Stimulated activated memory B cell treated with anti-CD40 and anti-IgM and Interleukin-4, amounts not matched to agents 10 μg/mL and 1 μg/mL and 100 μg/mL, for 72 hours (primary cell): Measurements from ENCODE around the gene KRTAP20-3.
A peak's percentile ranks its signal among the peaks of the same experiment; 100 is the strongest.

Source experiments
- ATAC-seq: fragments of 150-1000 bp; cut with Tn5 transposase; 2 replicates; pipeline ENCODE4 v1.10.0; 2021
- H3K27ac Mint-ChIP-seq: one replicate; pipeline ENCODE4 v1.8.0; 2022; ENCODE audit warnings: mild to moderate bottlenecking, mixed read lengths
- H3K27me3 Mint-ChIP-seq: one replicate; pipeline ENCODE4 v1.8.0; 2022; ENCODE audit warnings: mixed read lengths
- H3K36me3 Mint-ChIP-seq: one replicate; pipeline ENCODE4 v1.8.0; 2022; ENCODE audit warnings: mixed read lengths
- H3K4me1 Mint-ChIP-seq: one replicate; pipeline ENCODE4 v1.8.0; 2022; ENCODE audit warnings: mixed read lengths
- H3K4me3 Mint-ChIP-seq: one replicate; pipeline ENCODE4 v1.8.0; 2022; ENCODE audit warnings: mild to moderate bottlenecking, moderate library complexity, mixed read lengths
- H3K9me3 Mint-ChIP-seq: one replicate; pipeline ENCODE4 v1.8.0; 2022; ENCODE audit warnings: mixed read lengths

KRTAP20-3 gene

GRCh38 chr21:30642564-30642963 is at the start of gene KRTAP20-3:
KRTAP20-3 (plus strand) TSS chr21:30642864.
- H3K9me3 Mint-ChIP-seq = peaks cover 12% of the 10 kb centered on the region
- no peak for ATAC-seq
- no peak within 1 kb of the TSS for H3K27ac Mint-ChIP-seq
- H3K4me1 Mint-ChIP-seq = no peaks in the 10 kb centered on the region
- no peaks in the 10 kb centered on the region for H3K27me3 Mint-ChIP-seq
- no peak within 1 kb of the TSS for H3K4me3 Mint-ChIP-seq
- H3K36me3 Mint-ChIP-seq = no peaks in the 10 kb centered on the region

- H3K4me1 Mint-ChIP-seq = no peaks in the 10 kb centered on the region
- no peak within 1 kb of the TSS for H3K27ac Mint-ChIP-seq
Observed at GRCh38 chr21:30598802-30599201, 43.9 kb upstream of the KRTAP20-3 start, which contains the start of gene KRTAP6-2. KRTAP6-2 (minus strand) TSS chr21:30598902; CDS start chr21:30598874, 28 bp downstream.

GRCh38 chr21:30600787-30601186 is 41.9 kb upstream of the KRTAP20-3 start, which contains the start of gene KRTAP22-1:
KRTAP22-1 (plus strand) TSS chr21:30601087.
- ATAC-seq = no peak
- no peaks in the 10 kb centered on the region for H3K36me3 Mint-ChIP-seq
- H3K4me3 Mint-ChIP-seq = no peak within 1 kb of the TSS
- no peak within 1 kb of the TSS for H3K27ac Mint-ChIP-seq
- H3K4me1 Mint-ChIP-seq = no peaks in the 10 kb centered on the region
- H3K9me3 Mint-ChIP-seq = peaks cover 7% of the 10 kb centered on the region
- no peaks in the 10 kb centered on the region for H3K27me3 Mint-ChIP-seq

More at GRCh38 chr21:30598802-30599201, 43.9 kb upstream of the KRTAP20-3 start, which contains the start of gene KRTAP6-2:
- H3K4me3 Mint-ChIP-seq = no peak within 1 kb of the TSS
- H3K27me3 Mint-ChIP-seq = no peaks in the 10 kb centered on the region
- no peak for ATAC-seq
- H3K36me3 Mint-ChIP-seq = no peaks in the 10 kb centered on the region
- peaks cover 7% of the 10 kb centered on the region for H3K9me3 Mint-ChIP-seq

- no peak overlapping the region for H3K27ac Mint-ChIP-seq
- no peaks in the 10 kb centered on the region for H3K27me3 Mint-ChIP-seq
- peaks cover 12% of the 10 kb centered on the region for H3K9me3 Mint-ChIP-seq
- H3K4me3 Mint-ChIP-seq = no peak overlapping the region
- ATAC-seq = no peak
- H3K36me3 Mint-ChIP-seq = no peaks in the 10 kb centered on the region
- H3K4me1 Mint-ChIP-seq = no peaks in the 10 kb centered on the region
Observed at GRCh38 chr21:30605968-30606367, 36.7 kb upstream of the KRTAP20-3 start.

- Mint-ChIP-seq H3K4me1 (no peaks in the 10 kb centered on the region), H3K9me3 (peaks cover 6% of the 10 kb centered on the region), H3K4me3 (no peak overlapping the region), H3K27ac (no peak overlapping the region), H3K36me3 (no peaks in the 10 kb centered on the region), H3K27me3 (no peaks in the 10 kb centered on the region)
- ATAC-seq = no peak
Observed at GRCh38 chr21:30612132-30612531, 30.5 kb upstream of the KRTAP20-3 start.

GRCh38 chr21:30613836-30614235 is 28.8 kb upstream of the KRTAP20-3 start, which contains the start of gene KRTAP6-1:
KRTAP6-1 (minus strand) TSS chr21:30613930; CDS start chr21:30613904, 26 bp downstream.
- ATAC-seq = no peak
- H3K4me3 Mint-ChIP-seq = no peak within 1 kb of the TSS
- no peaks in the 10 kb centered on the region for H3K27me3 Mint-ChIP-seq
- no peaks in the 10 kb centered on the region for H3K4me1 Mint-ChIP-seq
- no peaks in the 10 kb centered on the region for H3K36me3 Mint-ChIP-seq
- H3K27ac Mint-ChIP-seq = no peak within 1 kb of the TSS
- H3K9me3 Mint-ChIP-seq = peaks cover 3% of the 10 kb centered on the region

- Mint-ChIP-seq H3K9me3 (peaks cover 3% of the 10 kb centered on the region), H3K4me1 (no peaks in the 10 kb centered on the region), H3K4me3 (no peak overlapping the region), H3K27me3 (no peaks in the 10 kb centered on the region), H3K27ac (no peak overlapping the region), H3K36me3 (no peaks in the 10 kb centered on the region)
- ATAC-seq = peak; percentile 45
Observed at GRCh38 chr21:30615199-30615598, 27.5 kb upstream of the KRTAP20-3 start.

- Mint-ChIP-seq H3K4me1 (no peaks in the 10 kb centered on the region), H3K36me3 (no peaks in the 10 kb centered on the region), H3K27ac (no peak within 1 kb of the TSS), H3K9me3 (no peaks in the 10 kb centered on the region), H3K27me3 (no peaks in the 10 kb centered on the region), H3K4me3 (no peak within 1 kb of the TSS)
- ATAC-seq = no peak
Observed at GRCh38 chr21:30616125-30616524, 26.5 kb upstream of the KRTAP20-3 start, which contains the start of gene KRTAP20-1. KRTAP20-1 (plus strand) TSS chr21:30616425; CDS start chr21:30616455, 30 bp downstream.

GRCh38 chr21:30620080-30620479 is 22.6 kb upstream of the KRTAP20-3 start:
- Mint-ChIP-seq H3K9me3 (no peaks in the 10 kb centered on the region), H3K4me1 (no peaks in the 10 kb centered on the region), H3K36me3 (no peaks in the 10 kb centered on the region), H3K4me3 (no peak overlapping the region), H3K27me3 (no peaks in the 10 kb centered on the region), H3K27ac (no peak overlapping the region)
- no peak for ATAC-seq

- Mint-ChIP-seq H3K27me3 (no peaks in the 10 kb centered on the region), H3K36me3 (no peaks in the 10 kb centered on the region), H3K4me3 (no peak within 1 kb of the TSS), H3K4me1 (no peaks in the 10 kb centered on the region), H3K27ac (no peak within 1 kb of the TSS), H3K9me3 (no peaks in the 10 kb centered on the region)
- no peak for ATAC-seq
Observed at GRCh38 chr21:30620522-30620921, 22.1 kb upstream of the KRTAP20-3 start, which contains the start of gene KRTAP20-4. KRTAP20-4 (plus strand) TSS chr21:30620627.

GRCh38 chr21:30623362-30623761 is 19.3 kb upstream of the KRTAP20-3 start:
- no peak for ATAC-seq
- H3K27me3 Mint-ChIP-seq = no peaks in the 10 kb centered on the region
- H3K4me1 Mint-ChIP-seq = no peaks in the 10 kb centered on the region
- no peaks in the 10 kb centered on the region for H3K36me3 Mint-ChIP-seq
- no peak overlapping the region for H3K4me3 Mint-ChIP-seq
- peaks cover 4% of the 10 kb centered on the region for H3K9me3 Mint-ChIP-seq
- H3K27ac Mint-ChIP-seq = no peak overlapping the region

GRCh38 chr21:30625449-30626165 is 17.1 kb upstream of the KRTAP20-3 start:
- H3K27ac Mint-ChIP-seq = no peak overlapping the region
- H3K4me3 Mint-ChIP-seq = no peak overlapping the region
- ATAC-seq = no peak
- peaks cover 4% of the 10 kb centered on the region for H3K9me3 Mint-ChIP-seq
- H3K36me3 Mint-ChIP-seq = no peaks in the 10 kb centered on the region
- H3K4me1 Mint-ChIP-seq = no peaks in the 10 kb centered on the region
- H3K27me3 Mint-ChIP-seq = no peaks in the 10 kb centered on the region

GRCh38 chr21:30628109-30628508 is 14.6 kb upstream of the KRTAP20-3 start:
- peaks cover 6% of the 10 kb centered on the region for H3K9me3 Mint-ChIP-seq
- H3K4me3 Mint-ChIP-seq = no peak overlapping the region
- no peak for ATAC-seq
- no peaks in the 10 kb centered on the region for H3K4me1 Mint-ChIP-seq
- H3K36me3 Mint-ChIP-seq = no peaks in the 10 kb centered on the region
- no peaks in the 10 kb centered on the region for H3K27me3 Mint-ChIP-seq
- H3K27ac Mint-ChIP-seq = no peak overlapping the region

GRCh38 chr21:30629200-30629599 is 13.5 kb upstream of the KRTAP20-3 start:
- no peak for ATAC-seq
- Mint-ChIP-seq H3K27ac (no peak overlapping the region), H3K4me3 (no peak overlapping the region), H3K4me1 (no peaks in the 10 kb centered on the region), H3K27me3 (no peaks in the 10 kb centered on the region), H3K36me3 (no peaks in the 10 kb centered on the region), H3K9me3 (peaks cover 6% of the 10 kb centered on the region)

GRCh38 chr21:30634906-30635305 is 7.8 kb upstream of the KRTAP20-3 start, which contains the start of gene KRTAP20-2:
KRTAP20-2 (plus strand) TSS chr21:30635206; CDS start chr21:30635264, 58 bp downstream.
- ATAC-seq = no peak
- Mint-ChIP-seq H3K36me3 (no peaks in the 10 kb centered on the region), H3K27ac (no peak within 1 kb of the TSS), H3K27me3 (no peaks in the 10 kb centered on the region), H3K4me3 (no peak within 1 kb of the TSS), H3K4me1 (no peaks in the 10 kb centered on the region), H3K9me3 (peaks cover 3% of the 10 kb centered on the region)

GRCh38 chr21:30638686-30639085 is 4.0 kb upstream of the KRTAP20-3 start:
- Mint-ChIP-seq H3K9me3 (peaks cover 2% of the 10 kb centered on the region), H3K36me3 (no peaks in the 10 kb centered on the region), H3K27me3 (no peaks in the 10 kb centered on the region), H3K27ac (no peak overlapping the region), H3K4me1 (no peaks in the 10 kb centered on the region), H3K4me3 (no peak overlapping the region)
- no peak for ATAC-seq
